ENCODE data around the gene CPA1. TPM values are rescaled to one million over a fixed set of nuclear protein-coding genes. Genes with fewer than 3 reads are reported as not detected.

Gene CPA1
- total RNA-seq, 1 donor from 2014 or later: not detected

DNA sequence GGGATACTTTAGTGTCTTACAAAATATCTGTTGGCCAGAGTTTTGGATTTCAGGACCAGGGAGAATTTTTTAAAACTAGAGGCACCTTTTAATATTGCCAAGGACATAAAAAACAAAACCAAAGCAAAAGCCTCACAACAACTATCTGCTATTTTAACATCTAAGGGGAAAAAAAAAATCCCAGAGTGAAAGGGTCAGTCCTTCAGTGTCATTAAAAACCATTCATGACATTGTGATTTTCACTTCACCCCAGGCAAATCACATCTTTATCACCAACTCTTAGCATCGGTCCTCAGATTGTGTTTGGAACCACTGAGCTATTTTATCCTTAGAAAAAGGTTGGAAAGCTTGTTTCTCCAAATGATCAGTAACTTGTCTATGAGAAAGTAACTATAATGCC is 49.8 kb downstream of the CPA1 start:
- H3K9me3 Mint-ChIP-seq: no peaks in the 10 kb centered on the region
- TF ChIP-seq, protein P1, sequence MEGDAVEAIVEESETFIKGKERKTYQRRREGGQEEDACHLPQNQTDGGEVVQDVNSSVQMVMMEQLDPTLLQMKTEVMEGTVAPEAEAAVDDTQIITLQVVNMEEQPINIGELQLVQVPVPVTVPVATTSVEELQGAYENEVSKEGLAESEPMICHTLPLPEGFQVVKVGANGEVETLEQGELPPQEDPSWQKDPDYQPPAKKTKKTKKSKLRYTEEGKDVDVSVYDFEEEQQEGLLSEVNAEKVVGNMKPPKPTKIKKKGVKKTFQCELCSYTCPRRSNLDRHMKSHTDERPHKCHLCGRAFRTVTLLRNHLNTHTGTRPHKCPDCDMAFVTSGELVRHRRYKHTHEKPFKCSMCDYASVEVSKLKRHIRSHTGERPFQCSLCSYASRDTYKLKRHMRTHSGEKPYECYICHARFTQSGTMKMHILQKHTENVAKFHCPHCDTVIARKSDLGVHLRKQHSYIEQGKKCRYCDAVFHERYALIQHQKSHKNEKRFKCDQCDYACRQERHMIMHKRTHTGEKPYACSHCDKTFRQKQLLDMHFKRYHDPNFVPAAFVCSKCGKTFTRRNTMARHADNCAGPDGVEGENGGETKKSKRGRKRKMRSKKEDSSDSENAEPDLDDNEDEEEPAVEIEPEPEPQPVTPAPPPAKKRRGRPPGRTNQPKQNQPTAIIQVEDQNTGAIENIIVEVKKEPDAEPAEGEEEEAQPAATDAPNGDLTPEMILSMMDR (IDR thresholded peaks at IDR 0.05): no peak
- ATAC-seq (ENCODE audit: low read depth): no peak
- no peak for DNase-seq
- intact Hi-C loops (cut with micrococcal nuclease): no loop called here
- no peaks in the 10 kb centered on the region for H3K36me3 Mint-ChIP-seq (ENCODE audit: low read depth)
- H3K4me1 Mint-ChIP-seq: no peaks in the 10 kb centered on the region
- H3K27ac Mint-ChIP-seq: no peak overlapping the region
- H3K27me3 Mint-ChIP-seq: no peaks in the 10 kb centered on the region
- ChIA-PET POLR2A (no interaction called here), CTCF (no interaction called here)
- H3K4me3 Mint-ChIP-seq: no peak overlapping the region

DNA sequence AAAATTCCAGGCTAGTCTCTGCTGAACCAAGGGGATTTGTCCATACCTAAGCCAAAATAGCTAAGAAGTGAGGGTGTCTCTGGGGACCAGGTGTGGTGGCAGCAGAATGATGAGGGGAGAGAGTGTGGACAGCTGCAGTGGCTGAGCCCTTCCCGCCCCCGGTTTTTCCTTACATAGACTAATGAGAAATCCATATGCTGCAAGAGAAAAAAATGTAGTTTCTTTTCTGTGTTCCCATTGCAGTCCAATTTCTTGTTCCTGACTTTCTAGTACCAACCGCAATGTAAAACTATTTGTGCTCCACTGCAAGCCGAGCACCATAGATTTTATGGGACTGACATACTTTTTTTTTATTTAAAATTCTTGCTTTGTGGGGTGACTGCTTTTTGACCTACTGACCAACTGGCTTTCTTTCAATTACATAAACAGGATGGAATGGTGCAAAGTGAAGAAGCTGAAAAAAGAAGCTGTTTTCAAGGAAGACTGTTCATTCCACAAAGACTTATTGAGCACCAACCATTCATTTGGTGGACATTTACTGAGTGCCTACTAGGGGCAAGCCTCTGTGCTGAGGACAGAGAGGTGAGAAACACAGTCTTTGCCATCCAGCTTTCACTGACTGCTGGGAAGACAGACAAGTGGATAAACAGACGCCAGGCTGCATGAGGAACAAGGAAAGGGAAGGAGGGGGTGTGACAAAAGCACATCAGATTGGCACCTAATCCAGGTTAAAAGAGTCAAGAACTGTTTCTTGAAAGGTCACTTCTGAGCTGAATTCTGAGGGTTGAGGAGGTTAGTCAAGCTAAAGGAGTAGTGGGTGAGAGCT is 50.8 kb downstream of the CPA1 start:
- Mint-ChIP-seq H3K36me3 (ENCODE audit: low read depth) (no peaks in the 10 kb centered on the region), H3K9me3 (no peaks in the 10 kb centered on the region), H3K4me3 (no peak overlapping the region), H3K4me1 (no peaks in the 10 kb centered on the region), H3K27me3 (no peaks in the 10 kb centered on the region), H3K27ac (no peak overlapping the region)
- ChIA-PET CTCF (no interaction called here), POLR2A (no interaction called here)
- DNase-seq: no peak
- TF ChIP-seq, protein P1 (IDR thresholded peaks at IDR 0.05): no peak
- intact Hi-C loops (cut with micrococcal nuclease): no loop called here
- no peak for ATAC-seq (ENCODE audit: low read depth)

DNA sequence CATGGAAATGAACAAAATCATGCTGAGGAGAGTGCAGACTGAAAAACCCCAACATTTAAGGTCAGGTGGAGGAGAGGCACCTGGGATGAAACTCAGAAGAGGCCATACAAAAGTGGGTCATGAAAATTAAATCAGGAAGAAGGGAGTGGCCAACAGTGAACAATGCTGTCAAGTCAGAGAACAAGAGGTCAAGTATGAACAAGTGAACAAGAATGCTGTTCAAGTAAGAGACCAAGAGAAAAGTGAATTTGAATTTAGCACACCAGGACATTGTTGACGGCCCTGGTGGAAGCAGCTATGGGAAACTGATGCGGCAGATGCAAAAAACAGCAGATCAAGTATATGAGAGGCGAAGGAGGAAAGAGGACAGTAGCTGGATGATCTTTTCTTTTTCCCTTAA is 52.6 kb downstream of the CPA1 start:
- POLR2A ChIA-PET: no interaction called here
- H3K4me1 Mint-ChIP-seq: no peaks in the 10 kb centered on the region

DNA sequence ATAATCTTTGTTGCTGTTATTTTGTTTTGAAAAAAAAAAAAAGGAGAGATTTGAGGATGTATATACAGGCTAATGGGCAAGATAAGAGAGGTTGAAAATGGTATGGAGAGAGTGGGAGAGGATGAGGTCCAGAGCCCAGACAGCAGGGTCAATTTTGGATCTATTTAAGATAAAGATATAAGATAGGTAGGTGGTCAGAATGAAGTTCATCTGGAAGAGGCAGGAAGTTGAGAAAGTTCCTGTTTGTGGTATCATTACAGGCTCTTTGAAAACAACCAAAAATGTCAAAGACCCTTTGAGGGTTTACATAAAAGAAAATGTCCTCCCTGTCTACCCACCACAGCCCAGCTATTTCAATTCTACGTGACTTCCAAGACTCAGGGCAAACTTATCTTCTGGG is 53.0 kb downstream of the CPA1 start:
- Mint-ChIP-seq H3K27me3 (no peaks in the 10 kb centered on the region), H3K36me3 (ENCODE audit: low read depth) (no peaks in the 10 kb centered on the region), H3K4me1 (no peaks in the 10 kb centered on the region), H3K4me3 (no peak overlapping the region), H3K9me3 (no peaks in the 10 kb centered on the region), H3K27ac (no peak overlapping the region)
- DNase-seq (no peak), ATAC-seq (ENCODE audit: low read depth) (no peak)
- TF ChIP-seq, protein P1 (IDR thresholded peaks at IDR 0.05): no peak
- intact Hi-C loops (cut with micrococcal nuclease): no loop called here
- ChIA-PET POLR2A (no interaction called here), CTCF (no interaction called here)

More for the DNA sequence above, 52.6 kb downstream of the CPA1 start:
- H3K9me3 Mint-ChIP-seq: no peaks in the 10 kb centered on the region
- no peak overlapping the region for H3K27ac Mint-ChIP-seq
- ATAC-seq (ENCODE audit: low read depth): no peak
- intact Hi-C loops (cut with micrococcal nuclease): no loop called here
- H3K4me3 Mint-ChIP-seq: no peak overlapping the region
- TF ChIP-seq, protein P1 (IDR thresholded peaks at IDR 0.05): no peak
- no peak for DNase-seq
- CTCF ChIA-PET: no interaction called here
- H3K36me3 Mint-ChIP-seq (ENCODE audit: low read depth): no peaks in the 10 kb centered on the region
- no peaks in the 10 kb centered on the region for H3K27me3 Mint-ChIP-seq

DNA sequence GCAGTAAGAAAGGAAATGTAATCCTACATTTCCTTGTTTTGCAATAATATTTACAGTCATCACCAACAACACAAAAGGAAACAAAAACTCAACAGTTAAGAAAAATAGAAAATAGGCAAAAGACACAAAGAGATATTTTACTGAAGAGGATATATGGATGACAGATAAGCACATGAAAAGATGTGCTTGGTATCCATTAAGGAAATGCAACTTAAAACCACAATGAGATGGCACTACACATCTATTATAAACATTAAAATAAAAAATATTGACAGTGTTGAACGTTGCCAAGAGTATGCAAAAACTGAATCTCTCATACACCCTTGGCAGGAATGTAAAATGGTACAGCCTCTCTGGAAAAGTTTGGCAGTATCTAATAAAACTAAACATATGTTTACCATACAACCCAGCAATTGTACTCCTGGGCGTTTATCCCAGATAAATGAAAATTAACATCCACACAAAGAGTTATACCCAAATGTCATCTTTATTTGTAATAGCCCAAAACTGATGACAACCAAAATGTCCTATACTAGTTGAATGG is 55.1 kb downstream of the CPA1 start:
- Mint-ChIP-seq H3K4me1 (peaks cover 3% of the 10 kb centered on the region), H3K27ac (no peak overlapping the region), H3K9me3 (no peaks in the 10 kb centered on the region), H3K4me3 (no peak overlapping the region), H3K36me3 (ENCODE audit: low read depth) (no peaks in the 10 kb centered on the region), H3K27me3 (no peaks in the 10 kb centered on the region)
- ChIA-PET POLR2A (no interaction called here), CTCF (no interaction called here)
- intact Hi-C loops (cut with micrococcal nuclease): no loop called here
- TF ChIP-seq, protein P1 (IDR thresholded peaks at IDR 0.05): no peak
- DNase-seq (no peak), ATAC-seq (ENCODE audit: low read depth) (no peak)

Measured in activated B cell treated with CpG ODN at 0.5 μM for 24 hours (primary cell).